ENCODE measurements around the gene PWP1. TPM values are rescaled to one million over a fixed set of nuclear protein-coding genes. Genes with fewer than 3 reads are reported as not detected.

PWP1 gene
- polyA plus RNA-seq, 2 donors = 12.8 to 32.5 TPM

DNA sequence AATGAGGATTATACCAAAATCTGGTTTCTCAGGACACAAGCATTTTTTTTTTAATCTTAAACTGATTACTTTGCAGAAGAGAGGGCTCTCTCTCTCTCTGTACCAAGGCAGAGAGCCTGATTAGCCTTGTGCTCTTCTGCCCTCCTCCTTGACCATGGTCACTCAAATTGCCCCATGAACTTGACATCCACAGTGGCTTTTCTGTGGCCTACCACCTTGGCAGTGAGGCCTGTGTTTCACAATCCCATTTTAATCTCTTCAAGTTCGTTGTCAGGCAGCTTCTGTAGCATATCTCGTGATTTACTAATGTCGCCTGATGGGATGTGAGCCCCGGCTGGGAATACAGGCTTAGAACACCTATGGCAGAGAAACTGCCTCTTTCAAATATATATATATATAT is 30.7 kb upstream of the PWP1 start:
- Histone ChIP-seq H3K9me3 (ENCODE audit: control insufficient read depth in 2 of 2, insufficient read depth in 1 of 2, low read depth in 1 of 2, low read length in 1 of 2) (no peaks in the 10 kb centered on the region), H3K36me3 (ENCODE audit: control insufficient read depth in 2 of 2, insufficient read depth in 2 of 2, low read length in 1 of 2) (peaks cover 0 to 13% of the 10 kb centered on the region in 2 donors), H3K4me1 (ENCODE audit: control insufficient read depth in 2 of 2, insufficient read depth in 2 of 2, low read length in 1 of 2) (no peaks in the 10 kb centered on the region), H3K27me3 (ENCODE audit: control insufficient read depth in 1 of 2, insufficient read depth in 2 of 2, low read length in 2 of 2) (no peaks in the 10 kb centered on the region), H3K4me3 (ENCODE audit: low read depth in 1 of 2, low read length in 2 of 2) (no peak overlapping the region), H3K27ac (ENCODE audit: low read depth in 2 of 2, low read length in 1 of 2) (no peak overlapping the region)
- 70 to 85% methylated on average over 4 of the region's 4 CpGs for WGBS, 2 donors

DNA sequence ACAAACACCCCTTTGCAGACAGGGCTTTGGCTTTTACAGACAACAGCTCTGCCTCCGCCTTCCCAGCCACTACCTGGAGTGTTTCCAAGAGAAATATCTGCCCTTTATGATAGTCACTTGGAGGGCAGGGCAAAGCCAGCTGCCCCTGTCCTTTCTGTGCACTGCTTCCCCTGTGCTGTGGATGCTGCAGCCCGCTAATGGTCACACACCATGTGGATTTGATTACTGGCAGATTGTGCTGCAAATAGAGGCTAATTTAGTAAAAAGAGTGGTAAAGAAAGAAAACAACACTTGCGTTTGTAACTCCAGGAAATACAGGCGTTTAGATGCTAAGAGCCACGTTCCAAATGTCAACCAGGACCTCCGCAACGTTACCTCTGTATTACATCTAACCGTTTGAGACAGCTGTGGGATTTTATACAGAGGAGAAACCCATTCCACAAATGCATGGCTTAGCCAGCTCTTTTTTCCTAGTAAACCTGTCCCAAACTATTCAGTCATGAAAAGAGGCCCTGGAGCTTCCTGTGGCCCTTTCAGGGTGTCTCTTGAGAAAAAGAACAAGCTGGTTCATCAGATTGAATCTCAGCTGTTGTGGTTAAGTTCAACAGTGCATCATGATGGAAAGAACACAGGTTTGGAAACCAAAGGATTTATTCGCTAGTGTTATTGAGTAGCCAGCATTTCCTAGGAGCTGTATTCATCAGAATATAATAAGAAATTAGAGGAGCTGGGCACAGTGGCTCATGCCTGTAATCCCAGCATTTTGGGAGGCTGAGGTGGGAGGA is 30.1 kb upstream of the PWP1 start:
- H3K36me3 ChIP-seq (ENCODE audit: control insufficient read depth in 2 of 2, insufficient read depth in 2 of 2, low read length in 1 of 2) = peaks cover 0 to 13% of the 10 kb centered on the region in 2 donors

DNA sequence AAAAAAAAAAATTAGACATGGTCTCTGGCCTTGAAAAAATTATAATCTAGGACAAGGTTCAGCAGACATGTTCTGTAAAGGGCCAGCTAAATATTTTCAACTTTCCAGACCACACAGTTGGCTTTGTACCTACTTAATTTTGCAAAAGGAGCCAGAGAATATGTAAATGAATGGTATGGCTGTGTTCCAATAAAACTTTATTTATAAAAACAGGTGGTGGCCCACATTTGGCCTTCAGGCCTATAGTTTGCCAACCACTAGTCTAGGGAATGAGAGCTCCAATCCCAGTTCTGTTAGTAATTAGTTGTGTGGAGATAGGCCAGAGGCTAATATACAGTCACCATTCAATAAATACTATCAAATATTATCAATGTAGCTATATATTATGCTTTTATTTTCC is 29.3 kb upstream of the PWP1 start:
- Histone ChIP-seq H3K4me1 (ENCODE audit: control insufficient read depth in 2 of 2, insufficient read depth in 2 of 2, low read length in 1 of 2) (no peaks in the 10 kb centered on the region), H3K36me3 (ENCODE audit: control insufficient read depth in 2 of 2, insufficient read depth in 2 of 2, low read length in 1 of 2) (peaks cover 0 to 11% of the 10 kb centered on the region in 2 donors), H3K27ac (ENCODE audit: low read depth in 2 of 2, low read length in 1 of 2) (no peak overlapping the region), H3K4me3 (ENCODE audit: low read depth in 1 of 2, low read length in 2 of 2) (no peak overlapping the region), H3K27me3 (ENCODE audit: control insufficient read depth in 1 of 2, insufficient read depth in 2 of 2, low read length in 2 of 2) (no peaks in the 10 kb centered on the region), H3K9me3 (ENCODE audit: control insufficient read depth in 2 of 2, insufficient read depth in 1 of 2, low read depth in 1 of 2, low read length in 1 of 2) (no peaks in the 10 kb centered on the region)

More for the DNA sequence above, 30.1 kb upstream of the PWP1 start:
- Histone ChIP-seq H3K9me3 (ENCODE audit: control insufficient read depth in 2 of 2, insufficient read depth in 1 of 2, low read depth in 1 of 2, low read length in 1 of 2) (no peaks in the 10 kb centered on the region), H3K4me1 (ENCODE audit: control insufficient read depth in 2 of 2, insufficient read depth in 2 of 2, low read length in 1 of 2) (no peaks in the 10 kb centered on the region), H3K4me3 (ENCODE audit: low read depth in 1 of 2, low read length in 2 of 2) (no peak overlapping the region), H3K27ac (ENCODE audit: low read depth in 2 of 2, low read length in 1 of 2) (no peak overlapping the region), H3K27me3 (ENCODE audit: control insufficient read depth in 1 of 2, insufficient read depth in 2 of 2, low read length in 2 of 2) (no peaks in the 10 kb centered on the region)
- 82 to 84% methylated on average over 9 of the region's 9 CpGs for WGBS, 2 donors

- H3K36me3 ChIP-seq (ENCODE audit: control insufficient read depth in 2 of 2, insufficient read depth in 2 of 2, low read length in 1 of 2) = peaks cover 0 to 11% of the 10 kb centered on the region in 2 donors
- no peaks in the 10 kb centered on the region for H3K27me3 ChIP-seq (ENCODE audit: control insufficient read depth in 1 of 2, insufficient read depth in 2 of 2, low read length in 2 of 2)
- no peak overlapping the region for H3K27ac ChIP-seq (ENCODE audit: low read depth in 2 of 2, low read length in 1 of 2)
- H3K9me3 ChIP-seq (ENCODE audit: control insufficient read depth in 2 of 2, insufficient read depth in 1 of 2, low read depth in 1 of 2, low read length in 1 of 2) = no peaks in the 10 kb centered on the region
- no peaks in the 10 kb centered on the region for H3K4me1 ChIP-seq (ENCODE audit: control insufficient read depth in 2 of 2, insufficient read depth in 2 of 2, low read length in 1 of 2)
- no peak overlapping the region for H3K4me3 ChIP-seq (ENCODE audit: low read depth in 1 of 2, low read length in 2 of 2)
- WGBS, 2 donors = 85 to 96% methylated on average over 4 of the region's 4 CpGs
These were observed 28.5 kb upstream of the PWP1 start for GRCh38 chr12:107657133-107657532.

- Histone ChIP-seq H3K27ac (ENCODE audit: low read depth in 2 of 2, low read length in 1 of 2) (no peak overlapping the region), H3K4me1 (ENCODE audit: control insufficient read depth in 2 of 2, insufficient read depth in 2 of 2, low read length in 1 of 2) (no peaks in the 10 kb centered on the region), H3K9me3 (ENCODE audit: control insufficient read depth in 2 of 2, insufficient read depth in 1 of 2, low read depth in 1 of 2, low read length in 1 of 2) (no peaks in the 10 kb centered on the region), H3K27me3 (ENCODE audit: control insufficient read depth in 1 of 2, insufficient read depth in 2 of 2, low read length in 2 of 2) (no peaks in the 10 kb centered on the region), H3K36me3 (ENCODE audit: control insufficient read depth in 2 of 2, insufficient read depth in 2 of 2, low read length in 1 of 2) (peaks cover 0 to 11% of the 10 kb centered on the region in 2 donors), H3K4me3 (ENCODE audit: low read depth in 1 of 2, low read length in 2 of 2) (no peak overlapping the region)
- 84 to 92% methylated on average over 9 of the region's 9 CpGs for WGBS, 2 donors
These were observed 28.0 kb upstream of the PWP1 start for GRCh38 chr12:107657621-107658020.

DNA sequence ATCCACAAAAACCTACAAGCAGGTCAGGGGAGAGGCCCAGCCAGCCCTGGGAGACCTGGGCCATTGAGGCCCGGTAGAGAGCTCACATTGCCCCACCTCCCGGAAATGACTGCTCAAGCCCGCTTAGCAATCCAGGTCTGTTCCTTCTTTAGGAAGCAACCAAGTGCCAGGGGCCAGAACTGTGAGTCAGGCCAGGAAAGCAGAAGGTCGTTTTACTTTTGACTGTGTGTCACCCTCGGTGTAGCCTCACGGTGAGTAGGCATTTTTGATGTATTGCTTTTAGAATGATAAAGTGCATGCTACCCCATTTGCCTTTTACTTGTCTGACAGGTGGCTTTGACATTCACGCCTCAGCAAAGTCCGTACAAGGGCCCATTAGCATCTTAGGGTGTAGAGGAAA is 25.4 kb upstream of the PWP1 start:
- H3K36me3 ChIP-seq (ENCODE audit: control insufficient read depth in 2 of 2, insufficient read depth in 2 of 2, low read length in 1 of 2) = peaks cover 0 to 11% of the 10 kb centered on the region in 2 donors
- H3K27ac ChIP-seq (ENCODE audit: low read depth in 2 of 2, low read length in 1 of 2) = no peak overlapping the region
- WGBS, 2 donors = 79% methylated on average over 8 of the region's 8 CpGs
- H3K27me3 ChIP-seq (ENCODE audit: control insufficient read depth in 1 of 2, insufficient read depth in 2 of 2, low read length in 2 of 2) = no peaks in the 10 kb centered on the region
- no peaks in the 10 kb centered on the region for H3K9me3 ChIP-seq (ENCODE audit: control insufficient read depth in 2 of 2, insufficient read depth in 1 of 2, low read depth in 1 of 2, low read length in 1 of 2)
- no peak overlapping the region for H3K4me3 ChIP-seq (ENCODE audit: low read depth in 1 of 2, low read length in 2 of 2)
- H3K4me1 ChIP-seq (ENCODE audit: control insufficient read depth in 2 of 2, insufficient read depth in 2 of 2, low read length in 1 of 2) = no peaks in the 10 kb centered on the region

DNA sequence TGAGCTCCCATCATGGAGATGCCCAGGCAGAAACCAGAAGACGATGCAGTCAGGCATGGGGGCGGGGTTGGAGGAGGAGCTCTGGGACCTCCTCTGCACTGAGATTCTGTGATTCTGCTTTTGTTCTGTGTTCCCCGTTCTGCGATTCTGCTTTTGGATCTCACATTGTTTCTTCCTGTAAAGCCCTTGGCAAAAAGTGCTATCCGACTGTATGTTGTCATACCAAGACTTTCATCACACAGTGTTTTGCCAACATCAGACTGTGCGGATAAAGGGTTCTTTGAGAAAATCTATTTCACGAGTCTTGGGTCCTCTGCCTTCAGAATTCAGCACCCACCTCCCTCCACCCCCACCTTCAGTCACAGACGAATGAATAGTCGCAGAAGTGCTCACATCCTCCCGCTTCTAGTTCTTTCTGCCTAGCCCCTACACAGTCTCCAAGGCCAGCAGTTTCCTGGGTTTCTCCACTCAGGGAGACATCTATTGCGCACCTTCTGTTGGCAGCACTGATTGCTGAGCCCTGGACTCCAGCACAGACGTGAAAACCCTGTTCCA is 24.7 kb upstream of the PWP1 start:
- no peaks in the 10 kb centered on the region for H3K27me3 ChIP-seq (ENCODE audit: control insufficient read depth in 1 of 2, insufficient read depth in 2 of 2, low read length in 2 of 2)
- H3K9me3 ChIP-seq (ENCODE audit: control insufficient read depth in 2 of 2, insufficient read depth in 1 of 2, low read depth in 1 of 2, low read length in 1 of 2) = no peaks in the 10 kb centered on the region
- H3K4me3 ChIP-seq (ENCODE audit: low read depth in 1 of 2, low read length in 2 of 2) = no peak overlapping the region
- peaks cover 0 to 11% of the 10 kb centered on the region in 2 donors for H3K36me3 ChIP-seq (ENCODE audit: control insufficient read depth in 2 of 2, insufficient read depth in 2 of 2, low read length in 1 of 2)
- 71 to 78% methylated on average over 12 of the region's 12 CpGs for WGBS, 2 donors
- H3K27ac ChIP-seq (ENCODE audit: low read depth in 2 of 2, low read length in 1 of 2) = no peak overlapping the region
- H3K4me1 ChIP-seq (ENCODE audit: control insufficient read depth in 2 of 2, insufficient read depth in 2 of 2, low read length in 1 of 2) = no peaks in the 10 kb centered on the region

DNA sequence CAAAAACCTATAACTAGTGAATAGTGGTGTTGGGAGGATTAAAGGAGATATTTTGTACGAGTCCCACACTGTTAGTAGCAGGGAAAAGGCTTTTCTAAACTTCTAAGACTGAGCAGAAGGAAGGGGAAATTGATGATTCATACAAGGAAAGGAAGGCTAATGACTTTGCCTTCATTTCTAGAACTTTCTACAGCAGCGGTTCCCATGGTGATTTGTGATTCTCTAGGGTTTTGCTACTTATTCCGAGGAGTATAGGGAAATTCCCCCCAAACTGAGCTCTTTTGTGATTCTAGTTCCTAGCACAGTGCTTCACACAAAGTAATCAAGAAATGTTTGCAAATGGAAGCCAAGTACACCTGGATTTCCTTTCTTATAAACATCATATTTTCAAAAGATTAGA is 23.8 kb upstream of the PWP1 start:
- H3K27me3 ChIP-seq (ENCODE audit: control insufficient read depth in 1 of 2, insufficient read depth in 2 of 2, low read length in 2 of 2) = no peaks in the 10 kb centered on the region
- no peaks in the 10 kb centered on the region for H3K4me1 ChIP-seq (ENCODE audit: control insufficient read depth in 2 of 2, insufficient read depth in 2 of 2, low read length in 1 of 2)
- H3K27ac ChIP-seq (ENCODE audit: low read depth in 2 of 2, low read length in 1 of 2) = no peak overlapping the region
- no peak overlapping the region for H3K4me3 ChIP-seq (ENCODE audit: low read depth in 1 of 2, low read length in 2 of 2)
- H3K9me3 ChIP-seq (ENCODE audit: control insufficient read depth in 2 of 2, insufficient read depth in 1 of 2, low read depth in 1 of 2, low read length in 1 of 2) = no peaks in the 10 kb centered on the region
- 59 to 69% methylated on average over 3 of the region's 3 CpGs for WGBS, 2 donors
- H3K36me3 ChIP-seq (ENCODE audit: control insufficient read depth in 2 of 2, insufficient read depth in 2 of 2, low read length in 1 of 2) = peaks cover 0 to 11% of the 10 kb centered on the region in 2 donors

GRCh38 chr12:107662484-107662883 is 23.1 kb upstream of the PWP1 start:
- H3K36me3 ChIP-seq (ENCODE audit: control insufficient read depth in 2 of 2, insufficient read depth in 2 of 2, low read length in 1 of 2) = peaks cover 0 to 11% of the 10 kb centered on the region in 2 donors
- 61 to 66% methylated on average over 6 of the region's 6 CpGs for WGBS, 2 donors
- no peaks in the 10 kb centered on the region for H3K9me3 ChIP-seq (ENCODE audit: control insufficient read depth in 2 of 2, insufficient read depth in 1 of 2, low read depth in 1 of 2, low read length in 1 of 2)
- H3K4me1 ChIP-seq (ENCODE audit: control insufficient read depth in 2 of 2, insufficient read depth in 2 of 2, low read length in 1 of 2) = no peaks in the 10 kb centered on the region
- no peak overlapping the region for H3K4me3 ChIP-seq (ENCODE audit: low read depth in 1 of 2, low read length in 2 of 2)
- no peaks in the 10 kb centered on the region for H3K27me3 ChIP-seq (ENCODE audit: control insufficient read depth in 1 of 2, insufficient read depth in 2 of 2, low read length in 2 of 2)
- H3K27ac ChIP-seq (ENCODE audit: low read depth in 2 of 2, low read length in 1 of 2) = no peak overlapping the region

GRCh38 chr12:107663277-107663676 is 22.3 kb upstream of the PWP1 start:
- Histone ChIP-seq H3K4me3 (ENCODE audit: low read depth in 1 of 2, low read length in 2 of 2) (no peak overlapping the region), H3K36me3 (ENCODE audit: control insufficient read depth in 2 of 2, insufficient read depth in 2 of 2, low read length in 1 of 2) (peaks cover 0 to 8% of the 10 kb centered on the region in 2 donors), H3K27ac (ENCODE audit: low read depth in 2 of 2, low read length in 1 of 2) (no peak overlapping the region), H3K4me1 (ENCODE audit: control insufficient read depth in 2 of 2, insufficient read depth in 2 of 2, low read length in 1 of 2) (no peaks in the 10 kb centered on the region), H3K27me3 (ENCODE audit: control insufficient read depth in 1 of 2, insufficient read depth in 2 of 2, low read length in 2 of 2) (no peaks in the 10 kb centered on the region), H3K9me3 (ENCODE audit: control insufficient read depth in 2 of 2, insufficient read depth in 1 of 2, low read depth in 1 of 2, low read length in 1 of 2) (no peaks in the 10 kb centered on the region)
- 70 to 74% methylated on average over 6 of the region's 6 CpGs for WGBS, 2 donors
